Mesenchymal stem cell (in vitro differentiated cells and primary cell): ENCODE measurements around the gene WDR90.

Experiments used
- DNase-seq: peaks from one replicate; pipeline ENCODE4 v3.0.0-alpha.2; 2013
- H2AFZ ChIP-seq: one replicate; pipeline ENCODE4 v1.6.1; 2013; ENCODE audit warnings: low read depth, mild to moderate bottlenecking, control low read depth, inconsistent platforms, low read length, moderate library complexity
- H2AK5ac ChIP-seq: 2 replicates; pipeline ENCODE4 v1.6.1; 2013; ENCODE audit warnings: low read length, moderate library complexity, mild to moderate bottlenecking, inconsistent platforms; ENCODE audit not compliant: severe bottlenecking
- H2BK120ac ChIP-seq: one replicate; pipeline ENCODE4 v1.6.1; 2013; ENCODE audit warnings: low read depth, mild to moderate bottlenecking, inconsistent platforms, low read length, moderate library complexity
- H2BK12ac ChIP-seq, 2 experiments: one replicate each; pipeline ENCODE4 v1.6.1; 2013; ENCODE audit warnings: inconsistent platforms in 2 of 2, low read length in 2 of 2, mild to moderate bottlenecking in 2 of 2, moderate library complexity in 2 of 2, control low read depth in 1 of 2
- H2BK15ac ChIP-seq: one replicate; pipeline ENCODE4 v1.6.1; 2013; ENCODE audit warnings: mild to moderate bottlenecking, low read depth, inconsistent platforms; ENCODE audit not compliant: poor library complexity, severe bottlenecking
- H2BK5ac ChIP-seq: 2 replicates; pipeline ENCODE4 v1.6.1; 2013; ENCODE audit warnings: low read depth, mild to moderate bottlenecking, low read length, control low read depth, inconsistent platforms; ENCODE audit not compliant: poor library complexity, severe bottlenecking
- H3K14ac ChIP-seq, 2 experiments: one replicate each; pipeline ENCODE4 v1.6.1; 2013; ENCODE audit warnings: inconsistent platforms in 2 of 2, low read length in 2 of 2, control low read depth in 1 of 2, mild to moderate bottlenecking in 1 of 2, moderate library complexity in 1 of 2
- H3K18ac ChIP-seq, 2 experiments: one replicate each; pipeline ENCODE4 v1.6.1; 2013; ENCODE audit warnings: inconsistent platforms in 2 of 2, low read length in 2 of 2, control low read depth in 1 of 2, low read depth in 1 of 2, mild to moderate bottlenecking in 1 of 2
- H3K23ac ChIP-seq, 2 experiments: one replicate each; pipeline ENCODE4 v1.6.1; 2013; ENCODE audit warnings: inconsistent platforms in 2 of 2, low read length in 2 of 2, mild to moderate bottlenecking in 2 of 2, moderate library complexity in 2 of 2, control low read depth in 1 of 2
- H3K27ac ChIP-seq: 2 replicates; pipeline ENCODE4 v1.5.1; 2013; ENCODE audit warnings: mild to moderate bottlenecking, moderate library complexity, low read length, control low read depth, inconsistent platforms; ENCODE audit not compliant: poor library complexity, severe bottlenecking
- H3K27me3 ChIP-seq, 2 experiments: 2 replicates each; pipeline versions ENCODE4 v1.6.1 to v1.7.0; 2013; ENCODE audit warnings: low read length in 2 of 2, mild to moderate bottlenecking in 2 of 2, moderate library complexity in 2 of 2, control low read depth in 1 of 2, inconsistent platforms in 1 of 2; ENCODE audit not compliant: control insufficient read depth in 1 of 2, insufficient read depth in 1 of 2
- H3K36me3 ChIP-seq, 2 experiments: 2 replicates each; pipeline versions ENCODE4 v1.6.1 to v1.7.0; 2013; ENCODE audit warnings: low read length in 2 of 2, control low read depth in 1 of 2, inconsistent platforms in 1 of 2, low read depth in 1 of 2, mild to moderate bottlenecking in 1 of 2; ENCODE audit not compliant: insufficient read depth in 2 of 2, control insufficient read depth in 1 of 2
- H3K4ac ChIP-seq, 2 experiments: one replicate each; pipeline ENCODE4 v1.6.1; 2013; ENCODE audit warnings: inconsistent platforms in 2 of 2, low read length in 2 of 2, mild to moderate bottlenecking in 2 of 2, moderate library complexity in 2 of 2, control low read depth in 1 of 2, low read depth in 1 of 2
- H3K4me1 ChIP-seq: 2 replicates; pipeline ENCODE4 v1.6.1; 2013; ENCODE audit warnings: low read depth, low read length, control low read depth; ENCODE audit not compliant: control insufficient read depth, insufficient read depth
- H3K4me2 ChIP-seq: 2 replicates; pipeline ENCODE4 v1.6.1; 2013; ENCODE audit warnings: low read length, mild to moderate bottlenecking, inconsistent platforms; ENCODE audit not compliant: poor library complexity, severe bottlenecking
- H3K4me3 ChIP-seq, 2 experiments: 2 replicates each; pipeline versions ENCODE4 v1.5.1 to v1.7.0; 2013; ENCODE audit warnings: low read length in 2 of 2, mild to moderate bottlenecking in 2 of 2, control low read depth in 1 of 2, low read depth in 1 of 2; ENCODE audit not compliant: insufficient read depth in 1 of 2
- H3K79me1 ChIP-seq: replicated peaks from 2 replicates; pipeline ENCODE4 v1.6.1; 2013; ENCODE audit warnings: mild to moderate bottlenecking, control low read depth, low read length, inconsistent platforms; ENCODE audit not compliant: poor library complexity, severe bottlenecking
- H3K9ac ChIP-seq: 2 replicates; pipeline ENCODE4 v1.7.0; 2013; ENCODE audit warnings: mild to moderate bottlenecking, low read length, moderate library complexity
- H3K9me3 ChIP-seq: 2 replicates; pipeline ENCODE4 v1.7.0; 2013; ENCODE audit warnings: mild to moderate bottlenecking, low read length; ENCODE audit not compliant: control insufficient read depth
- H4K8ac ChIP-seq: one replicate; pipeline ENCODE4 v1.6.1; 2013; ENCODE audit warnings: inconsistent platforms, mild to moderate bottlenecking, low read length, moderate library complexity
- H4K91ac ChIP-seq: one replicate; pipeline ENCODE4 v1.6.1; 2013; ENCODE audit warnings: mild to moderate bottlenecking, low read length, inconsistent platforms
- WGBS: methylation state at CpG from one replicate; pipeline ENCODE4 v1.1.7; 2013; ENCODE audit warnings: mixed read lengths; 5-methylcytosine and 5-hydroxymethylcytosine counted together

WDR90 gene

GRCh38 chr16:698911-699671, 49.9 kb downstream of the WDR90 start:
- no peak overlapping the region for H4K8ac ChIP-seq
- H3K79me1 ChIP-seq = no peaks in the 10 kb centered on the region
- peaks cover 15% of the 10 kb centered on the region for H3K4me1 ChIP-seq
- peak overlapping the region in 1 of 2 experiments; percentile 9 for H3K23ac ChIP-seq
- no peak for DNase-seq
- H3K27me3 ChIP-seq = peaks cover 77 to 83% of the 10 kb centered on the region in 2 experiments
- 78% methylated on average over 19 of the region's 19 CpGs for WGBS
- H2BK5ac ChIP-seq = no peak overlapping the region
- no peak overlapping the region for H3K18ac ChIP-seq
- no peak overlapping the region for H2BK15ac ChIP-seq
- no peak overlapping the region for H2AK5ac ChIP-seq
- no peak overlapping the region for H3K27ac ChIP-seq
- peaks cover 0 to 3% of the 10 kb centered on the region in 2 experiments for H3K36me3 ChIP-seq
- H3K9me3 ChIP-seq = no peaks in the 10 kb centered on the region
- no peak overlapping the region for H3K9ac ChIP-seq
- H4K91ac ChIP-seq = no peak overlapping the region
- H3K14ac ChIP-seq = no peak overlapping the region
- no peak overlapping the region for H2BK12ac ChIP-seq
- H3K4ac ChIP-seq = no peak overlapping the region
- H2BK120ac ChIP-seq = no peak overlapping the region
- H2AFZ ChIP-seq = no peak overlapping the region
- no peak overlapping the region for H3K4me2 ChIP-seq
- H3K4me3 ChIP-seq = no peak overlapping the region

DNA sequence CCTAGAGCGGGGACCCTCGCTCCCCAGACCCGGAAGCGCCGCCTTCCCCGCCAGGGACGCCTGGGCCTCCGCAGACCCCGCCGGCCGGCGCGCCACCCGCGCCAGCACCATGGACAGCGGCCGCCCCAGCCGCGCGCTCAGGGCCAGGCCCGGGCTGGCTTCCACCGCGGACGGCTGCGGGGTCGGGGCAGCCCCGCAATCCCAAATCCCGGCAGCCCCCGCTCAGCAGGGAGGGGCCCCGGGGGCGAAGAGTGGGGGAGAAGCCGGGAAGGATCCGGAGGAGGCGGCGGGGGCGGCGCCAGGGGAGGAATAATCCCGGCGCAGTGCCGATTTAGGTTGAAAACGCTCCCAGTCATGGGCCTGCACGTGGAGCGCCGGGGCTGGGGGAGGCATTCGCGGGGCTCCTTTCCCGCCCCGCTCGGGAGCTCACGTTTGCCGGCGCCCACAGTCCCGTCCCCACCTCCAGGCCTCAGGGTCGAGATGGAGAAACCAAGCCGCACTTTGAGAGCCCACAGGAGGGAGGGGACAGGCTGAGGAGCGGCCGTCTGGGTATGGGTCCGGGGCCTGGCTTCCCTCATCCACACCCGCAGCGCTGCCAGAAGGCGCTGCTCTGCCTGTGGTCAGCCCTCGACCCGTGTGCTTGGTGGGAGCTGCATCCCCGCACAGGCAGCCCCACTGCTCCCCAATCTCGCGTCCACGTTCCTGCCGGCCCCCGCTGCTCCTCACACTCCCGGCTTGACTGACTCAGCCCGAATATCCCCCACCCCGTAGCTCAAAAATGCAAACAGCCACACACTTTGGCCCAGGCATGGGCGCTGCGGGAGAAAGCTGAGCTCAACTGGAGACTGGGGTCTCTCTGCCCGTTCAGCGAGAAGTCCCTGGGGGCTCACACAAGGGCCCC, 51.8 kb downstream of the WDR90 start:
- Histone ChIP-seq H3K27me3 (peaks cover 71 to 74% of the 10 kb centered on the region in 2 experiments), H3K14ac (no peak overlapping the region), H3K23ac (no peak overlapping the region), H3K4me2 (peak overlapping the region; percentile 8), H3K18ac (no peak overlapping the region), H2BK15ac (no peak overlapping the region), H3K4ac (no peak overlapping the region), H2AFZ (no peak overlapping the region), H4K8ac (no peak overlapping the region), H3K4me3 (no peak overlapping the region), H3K36me3 (peaks cover 0 to 3% of the 10 kb centered on the region in 2 experiments), H4K91ac (no peak overlapping the region), H2BK12ac (no peak overlapping the region), H2AK5ac (no peak overlapping the region), H3K9me3 (no peaks in the 10 kb centered on the region), H2BK120ac (no peak overlapping the region), H3K79me1 (no peaks in the 10 kb centered on the region), H2BK5ac (no peak overlapping the region), H3K27ac (no peak overlapping the region), H3K9ac (no peak overlapping the region), H3K4me1 (peaks cover 6% of the 10 kb centered on the region)
- 12% methylated on average over 67 of the region's 76 CpGs for WGBS
- DNase-seq = no peak

GRCh38 chr16:702341-702740, 53.2 kb downstream of the WDR90 start:
- no peak for DNase-seq
- H3K4me2 ChIP-seq = no peak overlapping the region

DNA sequence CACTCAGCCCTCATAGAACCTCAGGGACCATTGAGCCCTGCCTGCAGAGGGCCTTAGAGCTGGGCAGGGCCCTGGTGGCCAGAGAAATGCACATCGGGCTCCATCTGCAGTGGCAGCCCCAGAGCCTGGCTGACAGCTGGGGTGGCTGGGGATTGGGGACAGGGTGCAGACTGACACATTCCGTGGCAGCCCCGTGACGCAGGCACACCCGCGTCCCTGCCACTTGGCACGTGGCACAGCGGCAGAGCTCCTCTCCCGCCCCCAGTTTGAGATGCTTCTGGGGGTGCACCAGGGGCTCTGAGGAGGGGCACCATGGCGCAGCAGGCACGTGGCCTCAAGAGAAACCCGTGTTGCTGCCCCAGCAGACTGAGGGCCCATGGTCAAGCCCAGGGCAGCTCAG, 54.2 kb downstream of the WDR90 start:
- Histone ChIP-seq H2BK15ac (no peak overlapping the region), H3K4me2 (no peak overlapping the region), H4K91ac (no peak overlapping the region), H2AFZ (no peak overlapping the region), H2BK120ac (no peak overlapping the region), H4K8ac (no peak overlapping the region), H3K23ac (peak overlapping the region in 1 of 2 experiments; percentile 27), H3K9me3 (no peaks in the 10 kb centered on the region), H3K27me3 (peaks cover 83 to 84% of the 10 kb centered on the region in 2 experiments), H3K27ac (no peak overlapping the region), H2BK12ac (no peak overlapping the region), H3K4me3 (no peak overlapping the region), H3K4ac (no peak overlapping the region), H2BK5ac (no peak overlapping the region), H3K14ac (no peak overlapping the region), H3K9ac (no peak overlapping the region), H2AK5ac (no peak overlapping the region), H3K4me1 (peaks cover 10% of the 10 kb centered on the region), H3K18ac (no peak overlapping the region), H3K79me1 (no peaks in the 10 kb centered on the region), H3K36me3 (no peaks in the 10 kb centered on the region)
- WGBS = 79% methylated on average over 12 of the region's 12 CpGs
- no peak for DNase-seq

More at GRCh38 chr16:702341-702740, 53.2 kb downstream of the WDR90 start:
- no peak overlapping the region for H2BK12ac ChIP-seq
- no peak overlapping the region for H3K9ac ChIP-seq
- H3K4me3 ChIP-seq = no peak overlapping the region
- H2BK5ac ChIP-seq = no peak overlapping the region
- H3K27ac ChIP-seq = no peak overlapping the region
- no peak overlapping the region for H2AFZ ChIP-seq
- 82% methylated on average over 19 of the region's 19 CpGs for WGBS
- H3K14ac ChIP-seq = no peak overlapping the region
- no peak overlapping the region for H3K18ac ChIP-seq
- no peak overlapping the region for H2BK120ac ChIP-seq
- no peaks in the 10 kb centered on the region for H3K36me3 ChIP-seq
- no peak overlapping the region for H3K4ac ChIP-seq
- H4K91ac ChIP-seq = no peak overlapping the region
- no peak overlapping the region for H4K8ac ChIP-seq
- no peak overlapping the region for H2BK15ac ChIP-seq
- peaks cover 76% of the 10 kb centered on the region in 2 experiments for H3K27me3 ChIP-seq
- no peaks in the 10 kb centered on the region for H3K79me1 ChIP-seq
- H3K4me1 ChIP-seq = peaks cover 10% of the 10 kb centered on the region
- no peak overlapping the region for H2AK5ac ChIP-seq
- no peak overlapping the region for H3K23ac ChIP-seq
- H3K9me3 ChIP-seq = no peaks in the 10 kb centered on the region
